Neural progenitor cell (in vitro differentiated cells): ENCODE data around the gene SYTL2. TPM values are rescaled to one million over a fixed set of nuclear protein-coding genes. Genes with fewer than 3 reads are reported as not detected.

ENCODE experiments used
- DNase-seq: peaks from one replicate; pipeline ENCODE4 v3.0.0-alpha.2; 2016; ENCODE audit warnings: low spot score
- H2AFZ ChIP-seq: fragments of 200-600 bp; sonication (generic); replicated peaks from 2 replicates; pipeline ENCODE4 v1.6.1; 2016; ENCODE audit warnings: antibody characterized with exemption
- H3F3A ChIP-seq: fragments of 200-600 bp; sonication (generic); 2 replicates; pipeline ENCODE4 v1.6.1; 2016; ENCODE audit warnings: antibody characterized with exemption, low read depth
- H3K27ac ChIP-seq: fragments of 200-600 bp; sonication (generic); 2 replicates; pipeline ENCODE4 v1.5.1; 2016; ENCODE audit warnings: mild to moderate bottlenecking
- H3K27me3 ChIP-seq: fragments of 200-600 bp; sonication (generic); 2 replicates; pipeline ENCODE4 v1.6.1; 2016; ENCODE audit warnings: mild to moderate bottlenecking, moderate library complexity
- H3K36me3 ChIP-seq: fragments of 200-600 bp; sonication (generic); 2 replicates; pipeline ENCODE4 v1.5.1; 2016
- H3K4me1 ChIP-seq: fragments of 200-600 bp; sonication (generic); 2 replicates; pipeline ENCODE4 v1.6.1; 2016; ENCODE audit warnings: mixed run types
- H3K4me2 ChIP-seq: fragments of 200-600 bp; sonication (generic); 2 replicates; pipeline ENCODE4 v1.6.1; 2016
- H3K4me3 ChIP-seq: fragments of 200-600 bp; sonication (generic); 2 replicates; pipeline ENCODE4 v1.5.1; 2016
- H3K79me2 ChIP-seq: fragments of 200-600 bp; sonication (generic); 2 replicates; pipeline ENCODE4 v1.6.1; 2016; ENCODE audit warnings: low read depth
- H3K9ac ChIP-seq: fragments of 200-600 bp; sonication (generic); 2 replicates; pipeline ENCODE4 v1.6.1; 2016
- H3K9me3 ChIP-seq: fragments of 200-600 bp; sonication (generic); 2 replicates; pipeline ENCODE4 v1.5.1; 2016; ENCODE audit warnings: low read depth
- H4K20me1 ChIP-seq: fragments of 200-600 bp; sonication (generic); 2 replicates; pipeline ENCODE4 v1.6.1; 2016; ENCODE audit warnings: low read depth
- H3K27ac Mint-ChIP-seq: 3 replicates; pipeline ENCODE4 v1.8.0; 2021; ENCODE audit warnings: mixed read lengths
- H3K27me3 Mint-ChIP-seq: 2 replicates; pipeline ENCODE4 v1.8.0; 2022; ENCODE audit warnings: low read depth, mild to moderate bottlenecking, inconsistent platforms, moderate library complexity, mixed read lengths; ENCODE audit not compliant: insufficient read depth
- H3K36me3 Mint-ChIP-seq: 3 replicates; pipeline ENCODE4 v1.8.0; 2021; ENCODE audit warnings: mixed read lengths
- H3K4me1 Mint-ChIP-seq: 3 replicates; pipeline ENCODE4 v1.8.0; 2021; ENCODE audit warnings: mixed read lengths
- H3K4me3 Mint-ChIP-seq: 3 replicates; pipeline ENCODE4 v1.8.0; 2021; ENCODE audit warnings: mild to moderate bottlenecking, moderate library complexity, mixed read lengths
- H3K9me3 Mint-ChIP-seq: 3 replicates; pipeline ENCODE4 v1.8.0; 2020; ENCODE audit warnings: mixed read lengths
- CTCF ChIP-seq: fragments of 200-600 bp; sonication (generic); IDR thresholded peaks from 2 replicates; pipeline ENCODE4 v1.5.1; 2017; ENCODE audit warnings: antibody characterized with exemption, mild to moderate bottlenecking
- EZH2 ChIP-seq: fragments of 200-600 bp; sonication (generic); IDR thresholded peaks from 2 replicates; pipeline ENCODE4 v1.6.1; 2017; ENCODE audit warnings: antibody characterized with exemption, mild to moderate bottlenecking, moderate library complexity
- EZH2phosphoT487 ChIP-seq: fragments of 200-600 bp; sonication (generic); IDR thresholded peaks from 2 replicates; pipeline ENCODE4 v1.6.1; 2017; ENCODE audit warnings: antibody characterized with exemption
- total RNA-seq: library from RNA; depleted of rRNA; stranded (reverse); fragments of >200 nt; gene quantifications from 2 replicates; pipeline ENCODE4 v1.2.3, GENCODE V29; 2015; ENCODE audit warnings: low replicate concordance

The SYTL2 gene
- total RNA-seq, 1 donor from 2014 or later, result 34.1 TPM

GRCh38 chr11:85742873-85743275 is 68.1 kb downstream of the SYTL2 start:
- Histone ChIP-seq H3K4me2 (no peak overlapping the region), H3K27ac (no peak overlapping the region), H3K4me3 (no peak overlapping the region), H3K9ac (no peak overlapping the region), H3K79me2 (no peaks in the 10 kb centered on the region), H3F3A (no peaks in the 10 kb centered on the region), H3K36me3 (no peaks in the 10 kb centered on the region), H3K27me3 (no peaks in the 10 kb centered on the region), H2AFZ (no peak overlapping the region), H3K4me1 (peaks cover 30% of the 10 kb centered on the region), H3K9me3 (no peaks in the 10 kb centered on the region), H4K20me1 (no peaks in the 10 kb centered on the region)
- H3K9me3 Mint-ChIP-seq, result no peaks in the 10 kb centered on the region
- no peak for TF ChIP-seq EZH2phosphoT487
- no peak for TF ChIP-seq EZH2
- TF ChIP-seq CTCF, result no peak
- no peak overlapping the region for H3K4me3 Mint-ChIP-seq
- H3K36me3 Mint-ChIP-seq, result no peaks in the 10 kb centered on the region
- no peak for DNase-seq
- H3K27me3 Mint-ChIP-seq, result peaks cover 2% of the 10 kb centered on the region
- no peak overlapping the region for H3K27ac Mint-ChIP-seq
- H3K4me1 Mint-ChIP-seq, result peaks cover 5% of the 10 kb centered on the region

- Mint-ChIP-seq H3K36me3 (no peaks in the 10 kb centered on the region), H3K4me3 (no peak overlapping the region), H3K9me3 (no peaks in the 10 kb centered on the region), H3K27me3 (peaks cover 2% of the 10 kb centered on the region), H3K27ac (no peak overlapping the region), H3K4me1 (peaks cover 5% of the 10 kb centered on the region)
- Histone ChIP-seq H4K20me1 (no peaks in the 10 kb centered on the region), H3K4me2 (no peak overlapping the region), H3K9me3 (no peaks in the 10 kb centered on the region), H3K36me3 (no peaks in the 10 kb centered on the region), H3K79me2 (no peaks in the 10 kb centered on the region), H3K27ac (no peak overlapping the region), H3K27me3 (no peaks in the 10 kb centered on the region), H3F3A (no peaks in the 10 kb centered on the region), H2AFZ (no peak overlapping the region), H3K9ac (no peak overlapping the region), H3K4me3 (no peak overlapping the region), H3K4me1 (peaks cover 30% of the 10 kb centered on the region)
- no peak for TF ChIP-seq CTCF
- no peak for TF ChIP-seq EZH2
- no peak for TF ChIP-seq EZH2phosphoT487
- no peak for DNase-seq
Observed at GRCh38 chr11:85742348-85742747, 68.6 kb downstream of the SYTL2 start.

- DNase-seq, result peak; percentile 43
- peaks cover 5% of the 10 kb centered on the region for H3K4me1 Mint-ChIP-seq
- no peak overlapping the region for H3K4me3 Mint-ChIP-seq
- H3K27me3 ChIP-seq, result no peaks in the 10 kb centered on the region
- H3K36me3 Mint-ChIP-seq, result no peaks in the 10 kb centered on the region
- H3F3A ChIP-seq, result no peaks in the 10 kb centered on the region
- TF ChIP-seq CTCF (no peak), EZH2phosphoT487 (no peak), EZH2 (no peak)
- H4K20me1 ChIP-seq, result no peaks in the 10 kb centered on the region
- peaks cover 2% of the 10 kb centered on the region for H3K27me3 Mint-ChIP-seq
- H3K9me3 ChIP-seq, result no peaks in the 10 kb centered on the region
- H3K4me2 ChIP-seq, result peak overlapping the region; percentile 42
- H3K36me3 ChIP-seq, result no peaks in the 10 kb centered on the region
- no peak overlapping the region for H3K27ac Mint-ChIP-seq
- no peak overlapping the region for H3K4me3 ChIP-seq
- peaks cover 37% of the 10 kb centered on the region for H3K4me1 ChIP-seq
- H3K79me2 ChIP-seq, result no peaks in the 10 kb centered on the region
- H3K9me3 Mint-ChIP-seq, result no peaks in the 10 kb centered on the region
- H3K27ac ChIP-seq, result no peak overlapping the region
- H2AFZ ChIP-seq, result no peak overlapping the region
- no peak overlapping the region for H3K9ac ChIP-seq
Observed at GRCh38 chr11:85740481-85741400, 70.2 kb downstream of the SYTL2 start.
